Stimulated activated CD8-positive, alpha-beta memory T cell treated with anti-CD3 and anti-CD28 coated beads, Interleukin-12 subunit alpha, Interleukin-12 subunit beta, amount 100 ng/mL, for 24 hours (primary cell): ENCODE measurements around the gene ARHGAP1.

ENCODE experiments used
- DNase-seq: peaks from one replicate; pipeline ENCODE4 v3.0.0-alpha.2; 2020; ENCODE audit errors: extremely low read depth

The ARHGAP1 gene

DNA sequence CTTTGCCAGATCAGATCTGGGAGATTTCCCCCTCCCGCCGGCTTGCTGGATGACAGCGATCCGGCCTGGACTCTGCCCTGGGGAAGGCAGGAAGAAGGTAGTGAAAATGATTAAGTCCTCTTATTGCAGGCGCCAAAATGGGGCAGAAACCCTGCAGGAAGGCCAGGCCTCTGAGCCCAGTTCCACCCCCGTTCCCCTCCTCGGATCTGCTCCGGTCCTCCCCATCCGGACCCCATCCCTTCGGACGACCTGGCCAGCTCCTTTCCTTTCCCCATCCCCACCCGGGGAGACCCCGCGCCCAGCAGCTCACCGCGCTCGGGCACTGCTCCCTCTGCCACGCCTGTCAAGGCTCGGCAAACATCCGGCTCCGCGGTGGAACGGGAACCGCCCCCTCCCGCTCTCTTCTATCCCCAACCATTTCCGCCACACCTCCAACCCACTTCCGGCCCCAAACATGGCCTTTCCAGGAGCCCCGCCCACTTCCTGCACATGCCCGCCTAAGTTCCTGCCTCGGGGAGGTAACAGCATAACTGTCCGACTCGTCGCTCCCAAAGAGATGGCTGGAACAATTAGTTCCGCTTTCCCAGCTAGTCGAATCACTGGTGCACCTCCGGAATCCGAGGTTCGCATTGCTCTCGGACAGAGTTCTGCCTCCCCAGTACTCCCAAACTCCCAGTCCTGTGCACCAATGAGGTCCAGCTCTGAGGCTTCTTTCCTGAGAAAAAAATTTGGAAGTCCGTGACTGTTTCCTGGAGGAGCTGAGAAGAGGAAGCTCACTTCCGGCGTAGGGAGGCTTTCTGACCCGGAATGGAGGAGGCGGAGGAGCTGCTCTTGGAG lies at the start of gene ARHGAP1, which contains the start of gene ZNF408:
TSS of gene ARHGAP1 (minus strand) at position 379 of the 837 bp plus-strand sequence. CDS start 4,512 bp downstream, outside the sequence.
TSS of gene ZNF408 (plus strand) at position 791 of the 837 bp plus-strand sequence. CDS start at position 808, 17 bp downstream.
- peak; percentile 99 for DNase-seq

DNA sequence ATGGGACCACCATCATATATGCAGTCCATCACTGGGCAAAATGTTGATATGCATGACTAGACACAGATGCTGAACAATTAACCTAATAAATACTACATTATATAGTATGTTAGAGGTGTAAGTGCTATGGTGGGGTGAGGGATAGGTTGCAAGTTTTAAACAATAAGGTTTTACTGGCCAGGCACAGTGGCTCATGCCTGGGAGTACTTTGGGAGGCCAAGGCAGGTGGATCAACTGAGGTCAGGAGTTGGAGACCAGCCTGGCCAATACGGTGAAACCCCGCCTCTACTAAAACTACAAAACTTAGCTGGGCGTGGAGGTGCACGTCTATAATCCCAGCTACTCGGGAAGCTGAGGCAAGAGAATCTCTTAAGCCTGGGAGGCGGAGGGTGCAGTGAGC lies 46.7 kb upstream of the ARHGAP1 start:
- DNase-seq, result no peak

DNA sequence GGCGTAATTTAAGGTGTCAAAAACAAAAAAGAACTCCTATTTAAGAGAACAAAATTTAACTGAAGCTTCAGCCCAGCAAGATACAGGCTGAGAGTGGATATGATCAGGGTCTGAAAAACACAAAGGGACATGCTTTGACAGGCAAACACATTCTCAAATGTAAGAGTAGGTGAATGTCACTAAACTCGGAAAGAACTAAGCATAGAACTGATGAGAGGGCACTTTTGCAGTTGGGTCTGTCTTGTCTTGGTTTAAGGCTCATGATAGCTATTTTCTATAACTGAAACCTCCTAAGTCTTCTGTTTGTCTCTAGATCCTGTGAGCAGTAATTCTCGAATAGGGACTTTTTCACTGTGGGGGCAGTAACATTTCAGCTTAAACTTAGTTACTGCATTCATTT lies 45.6 kb upstream of the ARHGAP1 start:
- no peak for DNase-seq

DNA sequence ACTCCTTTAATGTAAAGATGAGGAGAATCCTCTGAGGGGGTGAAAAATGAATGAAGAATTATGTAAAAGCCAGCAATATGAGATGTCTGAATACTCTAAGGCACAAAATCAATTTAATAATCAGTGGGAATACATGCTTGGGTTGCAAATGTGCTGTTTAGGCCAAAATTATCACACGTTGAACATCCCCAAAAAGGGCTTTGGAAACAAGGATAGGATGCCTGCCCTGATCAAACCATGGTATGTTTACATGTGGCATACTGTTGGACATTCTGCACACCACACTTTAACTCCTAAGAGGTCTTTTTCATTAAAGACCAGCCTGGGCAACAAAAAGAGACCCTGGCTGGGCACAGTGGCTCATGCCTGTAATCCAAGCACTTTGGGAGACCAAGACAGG lies 44.9 kb upstream of the ARHGAP1 start:
- no peak for DNase-seq

DNA sequence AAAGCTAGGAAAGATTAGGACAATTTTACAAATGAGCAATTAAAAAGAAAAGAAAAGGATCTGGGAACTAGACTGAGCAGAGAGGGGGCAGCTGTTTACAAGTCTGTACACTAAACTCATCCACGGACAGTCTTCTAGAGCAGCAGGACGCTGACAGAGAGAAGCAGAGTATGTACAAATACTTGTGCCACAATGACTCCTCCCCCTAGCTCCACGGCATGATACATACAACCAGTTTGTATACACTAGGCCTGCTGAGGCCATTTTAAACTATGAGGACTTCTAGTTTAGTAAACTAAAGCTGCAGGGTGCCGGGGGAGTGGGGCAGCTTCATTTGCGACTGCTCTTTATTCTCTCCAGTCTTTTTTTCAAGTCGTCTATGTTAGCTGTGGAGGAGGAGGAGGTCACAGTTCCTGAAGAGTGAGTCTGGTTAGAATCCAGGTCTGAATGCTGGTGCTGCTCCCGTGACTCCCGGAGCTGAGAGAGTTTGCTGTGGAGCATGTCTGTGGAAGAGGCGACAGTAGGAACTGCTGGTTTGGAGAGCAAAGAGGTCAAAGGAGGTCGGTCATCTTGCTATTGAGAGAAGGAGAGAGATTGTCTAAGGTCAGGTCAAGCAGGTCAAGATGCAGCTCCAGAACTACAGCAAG lies 43.4 kb upstream of the ARHGAP1 start:
- DNase-seq, result no peak

DNA sequence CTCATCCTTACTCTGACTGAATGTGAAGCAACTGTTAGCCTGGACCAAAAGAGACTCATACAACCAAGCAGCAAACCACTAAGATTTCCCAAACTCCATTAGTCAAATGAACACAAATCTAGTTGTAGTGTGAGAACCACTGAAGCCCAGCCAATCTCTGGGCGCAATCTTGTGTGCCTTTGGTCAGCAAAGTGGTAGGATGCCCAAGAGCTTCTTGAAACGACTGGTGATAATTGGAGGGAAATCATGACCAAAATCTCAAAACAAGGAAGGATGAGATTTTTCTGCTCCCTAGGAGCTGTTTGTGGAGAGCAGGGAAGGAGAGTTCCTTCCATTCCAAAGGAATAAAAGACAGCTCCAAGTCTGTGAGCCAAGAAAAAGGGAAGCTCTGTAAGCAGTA lies 42.6 kb upstream of the ARHGAP1 start:
- no peak for DNase-seq

DNA sequence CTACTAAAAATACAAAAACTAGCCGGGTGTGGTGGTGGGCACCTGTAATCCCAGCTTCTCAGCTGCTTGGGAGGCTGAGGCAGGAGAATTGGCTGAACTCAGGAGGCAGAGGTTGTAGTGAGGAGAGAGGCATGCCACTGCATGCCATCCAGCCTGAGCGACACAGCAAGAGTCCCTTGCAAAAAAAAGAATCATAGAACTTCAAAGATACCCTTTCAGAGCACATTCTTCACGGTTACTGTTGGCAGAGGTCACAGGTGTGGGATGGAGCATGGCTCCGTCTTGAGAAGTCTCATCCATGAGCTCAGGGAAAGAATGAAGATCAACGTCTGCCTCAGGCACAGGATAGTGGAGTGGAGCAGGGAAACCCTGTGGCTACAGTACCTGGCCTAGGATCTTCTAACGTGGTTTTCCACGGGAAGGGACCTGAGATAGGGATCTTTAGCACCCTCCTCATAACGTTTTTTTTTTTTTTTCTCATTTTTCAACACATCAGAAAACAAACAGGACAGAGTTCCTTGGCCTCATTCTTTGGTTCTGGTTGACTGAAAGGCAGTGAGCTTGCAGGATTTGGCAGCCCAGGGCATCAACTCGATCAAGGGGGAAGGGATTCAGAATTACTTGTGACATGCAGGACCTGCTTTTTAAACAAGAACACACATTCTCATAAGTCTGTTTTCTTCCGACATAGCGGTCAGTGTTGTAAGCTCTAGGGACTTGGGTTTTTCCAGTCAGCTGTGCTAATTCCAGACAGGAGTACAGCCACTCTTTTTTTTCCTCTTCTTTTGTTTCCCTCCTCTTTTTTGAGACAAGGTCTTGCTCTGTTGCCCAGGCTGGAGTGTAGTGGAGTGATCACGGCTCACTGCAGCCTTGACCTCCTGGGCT lies 41.4 kb upstream of the ARHGAP1 start:
- DNase-seq, result no peak

DNA sequence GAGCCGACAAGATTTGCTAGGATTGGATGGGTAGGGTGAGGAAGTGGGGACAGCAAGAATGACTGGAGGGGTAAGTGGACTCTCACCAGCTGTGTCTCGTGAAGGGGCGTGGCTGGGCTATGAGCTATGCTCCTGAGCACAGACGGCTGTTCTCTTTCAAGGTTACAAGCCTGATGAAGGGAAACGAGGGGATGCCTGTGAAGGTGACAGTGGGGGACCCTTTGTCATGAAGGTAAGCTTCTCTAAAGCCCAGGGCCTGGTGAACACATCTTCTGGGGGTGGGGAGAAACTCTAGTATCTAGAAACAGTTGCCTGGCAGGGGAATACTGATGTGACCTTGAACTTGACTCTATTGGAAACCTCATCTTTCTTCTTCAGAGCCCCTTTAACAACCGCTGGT lies 38.5 kb upstream of the ARHGAP1 start:
- no peak for DNase-seq

DNA sequence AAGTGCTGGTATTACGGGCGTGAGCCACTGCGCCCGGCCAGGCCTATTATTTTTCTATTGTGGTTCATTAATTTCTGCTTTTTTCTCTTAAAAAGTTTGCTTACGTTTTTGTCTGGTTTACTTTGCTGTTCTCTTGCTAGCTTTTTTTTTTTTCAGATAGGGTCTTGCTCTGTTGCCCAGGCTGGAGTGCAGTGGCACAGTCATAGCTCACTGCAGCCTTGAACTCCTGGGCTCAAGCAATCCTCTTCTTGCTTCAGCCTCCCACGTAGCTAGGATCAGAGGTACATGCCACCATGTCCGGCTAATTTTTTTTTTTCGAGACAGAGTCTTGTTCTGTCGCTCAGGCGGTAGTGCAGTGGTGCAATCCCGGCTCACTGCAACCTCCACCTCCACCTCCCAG lies 37.3 kb upstream of the ARHGAP1 start:
- no peak for DNase-seq

DNA sequence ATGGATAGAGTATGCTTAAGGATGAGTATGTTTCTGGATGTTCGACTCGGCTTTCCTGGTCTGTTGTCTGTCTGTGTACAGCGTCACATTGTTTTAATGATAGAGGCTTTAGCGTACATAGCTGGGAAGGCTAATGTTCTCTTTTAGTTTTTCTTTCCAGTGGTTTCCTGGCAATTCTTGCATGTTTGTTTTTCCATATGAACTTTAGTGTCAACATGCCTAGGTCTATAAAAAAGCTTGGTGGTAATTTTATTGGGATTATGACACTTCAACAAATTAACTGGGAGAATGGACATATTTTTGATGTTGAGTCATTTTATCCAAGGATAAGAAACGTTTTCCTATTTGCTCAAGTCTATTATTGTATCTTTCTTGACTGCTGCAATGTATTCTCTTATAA lies 36.2 kb upstream of the ARHGAP1 start:
- DNase-seq, result no peak

DNA sequence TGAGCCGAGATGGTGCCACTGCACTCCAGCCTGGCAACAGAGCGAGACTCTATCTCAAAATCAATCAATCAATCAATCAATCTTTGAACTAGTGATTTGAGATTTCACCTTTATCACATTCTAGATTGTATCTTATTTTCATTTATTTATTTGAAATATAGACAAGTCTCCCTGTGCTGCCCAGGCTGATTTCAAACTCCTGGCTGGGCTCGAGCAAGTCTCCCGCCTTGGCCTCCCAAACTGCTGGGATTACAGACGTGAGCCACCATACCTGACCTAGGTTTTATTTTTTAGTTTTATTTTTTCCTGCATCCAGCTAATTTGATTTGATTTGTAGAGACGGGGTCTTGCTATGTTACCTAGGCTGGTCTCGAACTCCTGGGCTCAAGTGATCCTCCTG lies 35.7 kb upstream of the ARHGAP1 start:
- DNase-seq, result no peak

DNA sequence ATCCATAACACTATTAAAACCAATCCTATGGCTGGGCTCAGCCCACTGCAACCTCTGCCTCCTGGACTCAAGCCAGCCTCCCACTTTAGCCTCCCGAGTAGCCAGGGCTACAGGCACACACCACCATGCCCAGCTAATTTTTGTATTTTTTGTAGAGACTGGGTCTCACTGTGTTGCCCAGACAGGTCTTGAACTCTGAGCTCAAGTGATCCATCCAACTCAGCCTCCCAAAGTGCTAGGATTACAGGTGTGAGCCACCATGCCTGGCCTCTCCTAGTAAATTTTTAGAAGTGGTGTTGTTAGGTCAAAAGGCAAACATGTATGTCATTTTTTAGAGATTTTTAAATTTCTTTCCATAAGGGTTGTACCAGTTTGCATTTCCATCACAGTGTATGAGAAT lies 32.8 kb upstream of the ARHGAP1 start:
- no peak for DNase-seq

DNA sequence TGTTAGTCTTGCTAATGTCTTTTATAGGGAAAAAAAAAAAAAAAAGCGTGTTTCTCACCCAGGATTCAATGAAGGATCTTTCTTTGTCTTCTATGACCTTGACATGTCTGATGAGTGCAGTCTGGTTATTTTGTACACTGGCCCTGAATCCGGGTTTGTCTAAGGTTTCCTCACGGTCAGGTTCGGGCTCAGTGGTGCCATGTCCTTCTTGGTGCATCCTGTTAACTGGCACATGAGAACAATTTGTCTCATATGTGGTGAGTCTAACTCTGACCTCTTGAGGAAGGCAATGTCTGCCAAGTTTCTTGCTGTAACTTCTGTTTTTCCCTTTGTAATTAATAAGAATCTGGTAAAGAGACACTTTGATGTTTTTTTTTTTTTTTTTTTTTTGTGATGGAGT lies 31.1 kb upstream of the ARHGAP1 start:
- no peak for DNase-seq

DNA sequence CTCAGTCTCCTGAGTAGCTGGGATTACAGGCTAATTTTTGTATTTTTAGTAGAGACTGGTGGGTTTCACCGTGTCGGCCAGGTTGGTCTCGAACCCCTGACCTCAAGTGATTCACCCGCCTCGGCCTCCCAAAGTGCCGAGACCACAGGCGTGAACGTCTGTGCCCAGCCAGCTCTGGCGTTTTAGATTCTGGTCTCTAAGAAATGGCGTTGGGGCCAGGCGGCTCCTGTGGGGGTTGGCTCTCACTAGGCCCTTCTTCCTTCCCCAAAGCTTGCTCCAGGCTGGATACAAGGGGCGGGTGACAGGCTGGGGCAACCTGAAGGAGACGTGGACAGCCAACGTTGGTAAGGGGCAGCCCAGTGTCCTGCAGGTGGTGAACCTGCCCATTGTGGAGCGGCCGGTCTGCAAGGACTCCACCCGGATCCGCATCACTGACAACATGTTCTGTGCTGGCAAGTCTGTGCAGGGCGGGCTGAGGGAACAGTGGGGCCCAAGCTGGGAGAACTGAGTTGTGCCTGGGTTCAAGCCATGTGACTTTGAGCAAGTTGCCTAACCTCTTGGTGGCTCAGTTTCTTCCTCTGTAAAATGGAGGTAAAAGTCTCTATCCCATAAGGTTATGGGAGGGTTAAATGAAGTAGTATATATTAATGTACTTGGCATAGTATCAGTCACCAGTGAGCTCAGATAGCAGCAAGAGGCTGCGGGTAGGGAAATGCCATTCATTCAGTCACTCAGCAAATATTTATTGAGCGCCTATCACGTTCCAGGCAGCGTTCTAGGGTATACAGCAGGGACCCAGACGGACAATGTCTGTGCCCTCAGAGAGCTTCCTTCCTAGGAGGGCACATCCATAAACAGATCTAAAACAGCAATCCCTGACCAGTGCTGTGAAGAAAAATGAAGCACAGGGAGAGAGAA lies 28.9 kb upstream of the ARHGAP1 start:
- no peak for DNase-seq

DNA sequence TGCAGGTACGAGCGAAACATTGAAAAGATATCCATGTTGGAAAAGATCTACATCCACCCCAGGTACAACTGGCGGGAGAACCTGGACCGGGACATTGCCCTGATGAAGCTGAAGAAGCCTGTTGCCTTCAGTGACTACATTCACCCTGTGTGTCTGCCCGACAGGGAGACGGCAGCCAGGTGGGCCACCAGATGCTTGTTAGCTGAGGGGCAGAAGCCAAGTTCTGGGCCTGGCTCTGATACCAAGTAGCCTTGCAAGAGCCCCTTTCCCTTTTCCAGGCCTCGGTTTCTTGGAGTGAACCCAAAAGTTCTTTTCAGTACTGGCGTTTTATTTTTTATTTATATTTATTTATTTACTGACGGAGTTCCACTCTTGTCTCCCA lies 28.2 kb upstream of the ARHGAP1 start:
- no peak for DNase-seq

DNA sequence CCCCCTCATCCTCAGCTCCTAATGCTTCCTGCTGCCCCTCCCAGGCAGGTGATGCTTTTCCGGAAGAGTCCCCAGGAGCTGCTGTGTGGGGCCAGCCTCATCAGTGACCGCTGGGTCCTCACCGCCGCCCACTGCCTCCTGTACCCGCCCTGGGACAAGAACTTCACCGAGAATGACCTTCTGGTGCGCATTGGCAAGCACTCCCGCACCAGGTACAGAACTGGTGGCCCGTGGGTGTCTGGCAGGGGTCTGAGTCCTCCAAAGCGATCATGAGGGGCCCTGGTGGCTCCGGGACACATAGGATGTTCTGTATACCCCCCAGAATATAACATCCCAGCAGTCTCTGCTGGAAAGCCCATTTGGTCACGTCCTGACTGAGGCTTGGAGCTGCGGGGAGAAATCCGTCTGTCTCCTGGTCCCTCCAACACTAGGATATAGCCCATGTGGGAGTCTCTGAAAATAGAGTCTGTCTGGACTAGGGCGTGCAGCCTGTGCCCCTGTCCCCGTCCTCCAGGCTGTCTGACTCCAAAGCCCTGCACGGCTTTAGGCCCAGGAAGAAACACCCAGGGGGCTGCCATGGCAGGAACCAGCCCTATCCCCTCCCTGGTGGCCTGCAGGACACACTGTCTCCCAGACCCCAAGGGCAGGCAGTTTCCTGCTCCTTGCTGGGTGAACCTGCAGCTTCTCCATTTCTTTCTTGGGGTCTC lies 27.7 kb upstream of the ARHGAP1 start:
- no peak for DNase-seq

DNA sequence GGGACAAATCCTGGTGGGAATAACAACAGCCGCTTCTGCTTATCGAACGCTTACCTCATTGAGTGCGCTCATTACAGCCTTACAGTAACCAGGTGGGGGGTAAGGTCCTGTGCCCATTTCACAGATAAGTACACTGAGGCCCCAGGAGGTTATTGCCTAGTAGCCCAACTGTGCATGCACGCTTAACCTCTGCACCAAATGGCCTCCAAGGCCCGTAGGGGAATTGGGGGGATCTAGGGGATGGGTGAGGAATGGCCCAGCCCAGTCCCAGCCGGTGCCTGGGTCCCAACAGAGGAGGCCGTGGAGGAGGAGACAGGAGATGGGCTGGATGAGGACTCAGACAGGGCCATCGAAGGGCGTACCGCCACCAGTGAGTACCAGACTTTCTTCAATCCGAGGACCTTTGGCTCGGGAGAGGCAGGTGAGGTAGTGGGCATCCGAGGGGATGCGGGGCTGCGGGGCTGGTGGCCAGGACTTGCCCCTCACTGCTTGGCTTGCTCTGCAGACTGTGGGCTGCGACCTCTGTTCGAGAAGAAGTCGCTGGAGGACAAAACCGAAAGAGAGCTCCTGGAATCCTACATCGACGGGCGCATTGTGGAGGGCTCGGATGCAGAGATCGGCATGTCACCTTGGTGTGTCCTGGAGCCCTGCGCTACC lies 25.9 kb upstream of the ARHGAP1 start:
- DNase-seq, result no peak

DNA sequence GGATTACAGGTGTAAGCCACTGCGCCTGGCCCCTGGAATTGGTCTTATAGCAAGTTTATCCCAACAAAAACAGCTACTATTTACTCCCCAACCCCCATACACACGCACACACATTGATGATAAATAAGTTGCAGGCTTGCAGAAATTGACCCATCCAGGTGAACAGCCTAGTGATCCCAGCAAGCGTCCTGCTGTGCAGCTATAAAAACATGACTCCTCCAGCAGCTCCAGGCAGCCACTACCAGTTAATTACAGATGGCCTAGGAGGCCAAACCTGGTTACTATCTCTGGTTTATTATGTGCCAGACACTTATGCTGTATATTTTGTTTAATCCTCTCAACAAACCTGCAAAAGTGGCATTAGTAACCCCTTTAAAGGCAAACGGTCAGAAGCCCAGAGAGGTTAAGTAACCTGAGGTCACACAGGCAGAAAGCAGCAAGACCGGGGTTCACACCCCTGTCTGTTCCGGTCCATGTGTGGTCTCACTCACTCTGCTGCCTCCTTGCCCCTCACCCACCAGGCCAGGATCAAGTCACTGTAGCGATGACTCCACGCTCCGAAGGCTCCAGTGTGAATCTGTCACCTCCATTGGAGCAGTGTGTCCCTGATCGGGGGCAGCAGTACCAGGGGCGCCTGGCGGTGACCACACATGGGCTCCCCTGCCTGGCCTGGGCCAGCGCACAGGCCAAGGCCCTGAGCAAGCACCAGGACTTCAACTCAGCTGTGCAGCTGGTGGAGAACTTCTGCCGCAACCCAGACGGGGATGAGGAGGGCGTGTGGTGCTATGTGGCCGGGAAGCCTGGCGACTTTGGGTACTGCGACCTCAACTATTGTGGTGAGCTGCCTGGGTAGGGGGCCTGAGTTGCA lies 25.2 kb upstream of the ARHGAP1 start:
- no peak for DNase-seq

DNA sequence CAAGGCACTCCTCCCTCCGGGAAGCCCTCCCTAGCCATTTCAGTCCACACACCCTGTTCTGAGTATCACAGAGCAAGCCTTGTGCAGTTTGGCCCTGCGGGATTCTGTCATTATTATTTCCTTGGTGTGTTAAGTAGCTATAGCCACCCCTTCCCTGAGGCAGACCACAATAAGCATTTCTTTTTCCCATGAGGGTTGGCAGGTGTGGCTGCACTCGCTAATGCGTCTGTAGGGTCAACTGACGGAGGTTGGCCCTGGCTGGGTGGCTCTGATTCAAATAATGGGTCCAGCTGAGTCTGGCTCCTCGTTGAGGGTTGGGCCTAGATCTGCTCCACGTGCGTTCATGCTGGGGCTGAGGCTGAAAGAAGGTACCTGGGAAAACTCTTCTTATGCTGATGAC lies 23.7 kb upstream of the ARHGAP1 start:
- DNase-seq, result no peak
